SJCRH30 (cell line): ENCODE data around the gene PPP2R5C. TPM values are rescaled to one million over a fixed set of nuclear protein-coding genes. Genes with fewer than 3 reads are reported as not detected.
"Not testable (repeated sequence)": the region's sequence is repeated elsewhere in the genome, so short reads cannot be mapped to it uniquely, and the experiment has no call there.

Experiments used
- DNase-seq, 2 experiments: peaks; one replicate each; pipeline ENCODE4 v3.0.0-alpha.2; 2015 to 2020
- H3K27ac ChIP-seq: fragments of 250-450 bp; sonication (Bioruptor Pico); 2 replicates; pipeline ENCODE4 v1.5.1; 2020; ENCODE audit warnings: mild to moderate bottlenecking, moderate library complexity
- H3K27me3 ChIP-seq: fragments of 250-450 bp; sonication (Bioruptor Pico); 2 replicates; pipeline ENCODE4 v1.5.1; 2020; ENCODE audit warnings: mild to moderate bottlenecking, moderate library complexity
- H3K36me3 ChIP-seq: fragments of 250-450 bp; sonication (Bioruptor Pico); 2 replicates; pipeline ENCODE4 v1.5.1; 2020; ENCODE audit warnings: mild to moderate bottlenecking, moderate library complexity
- H3K4me1 ChIP-seq: fragments of 250-450 bp; sonication (Bioruptor Pico); 2 replicates; pipeline ENCODE4 v1.5.1; 2020; ENCODE audit warnings: mild to moderate bottlenecking, moderate library complexity
- H3K4me3 ChIP-seq: fragments of 250-450 bp; sonication (Bioruptor Pico); 2 replicates; pipeline ENCODE4 v1.5.1; 2020; ENCODE audit warnings: mild to moderate bottlenecking, moderate library complexity
- H3K9me3 ChIP-seq: fragments of 250-450 bp; sonication (Bioruptor Pico); replicated peaks from 2 replicates; pipeline ENCODE4 v1.5.1; 2020; ENCODE audit warnings: mild to moderate bottlenecking, moderate library complexity
- total RNA-seq: library from RNA; depleted of rRNA; stranded (reverse); fragments of >200 nt; shearing (Covaris generic); gene quantifications from 2 replicates; pipeline ENCODE4 v1.2.3, GENCODE V29; 2014; rRNA removed

PPP2R5C gene
- total RNA-seq = 138 and 161 TPM in 2 replicates

DNA sequence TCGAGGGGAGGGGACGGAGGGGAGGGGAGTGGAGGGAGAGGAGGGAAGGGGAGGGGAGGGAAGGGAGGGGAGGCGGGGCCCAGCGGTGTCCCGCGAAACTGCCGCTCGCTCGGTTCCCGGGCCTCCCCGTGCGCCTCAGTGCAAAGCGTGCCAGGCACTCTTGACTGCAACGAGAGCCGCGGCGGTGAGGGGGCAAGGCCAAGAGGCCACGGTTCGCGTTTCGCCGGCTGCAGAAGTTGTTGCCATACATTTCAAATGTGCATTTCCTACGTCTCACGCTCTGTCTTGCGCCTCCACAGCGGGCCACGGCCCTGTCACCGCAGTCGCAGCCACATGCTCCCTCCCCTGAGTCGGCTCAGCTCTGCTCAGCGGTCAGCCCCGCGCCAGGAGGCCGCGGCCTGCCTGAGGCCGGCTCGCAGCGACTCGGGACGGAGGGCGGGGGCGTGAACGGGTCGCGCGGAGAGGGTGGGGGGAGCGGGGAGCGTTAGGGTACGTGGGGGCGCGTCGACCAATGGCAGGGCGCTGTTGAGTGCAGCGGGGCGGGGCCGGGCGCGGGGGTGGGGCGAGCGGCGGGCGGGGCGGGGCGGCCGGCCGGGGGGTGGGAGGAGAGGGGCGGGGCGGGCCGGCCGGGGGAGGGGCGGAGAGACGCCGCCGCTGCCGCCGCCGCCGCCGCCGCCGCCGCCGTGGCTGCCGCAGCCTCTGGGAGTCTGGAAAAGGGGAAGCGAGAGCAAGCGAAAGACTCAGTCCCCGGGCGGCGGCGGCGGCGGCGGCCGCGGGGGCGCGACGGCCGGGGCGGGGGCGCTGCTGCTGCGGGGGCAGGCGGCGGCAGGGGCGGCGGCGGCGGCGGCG lies at the start of gene PPP2R5C:
Gene PPP2R5C, plus strand, starts transcription at position 678 of the 849 bp plus-strand sequence. CDS start 185 bp downstream, outside the sequence.
- DNase-seq = peak; percentile 93
- no peaks in the 10 kb centered on the region for H3K27me3 ChIP-seq
- no peaks in the 10 kb centered on the region for H3K9me3 ChIP-seq
- peak within 1 kb of the TSS; percentile 55 for H3K27ac ChIP-seq
- H3K4me3 ChIP-seq = peak within 1 kb of the TSS; percentile 96
- H3K36me3 ChIP-seq = no peaks in the 10 kb centered on the region
- H3K4me1 ChIP-seq = peaks cover 5% of the 10 kb centered on the region

DNA sequence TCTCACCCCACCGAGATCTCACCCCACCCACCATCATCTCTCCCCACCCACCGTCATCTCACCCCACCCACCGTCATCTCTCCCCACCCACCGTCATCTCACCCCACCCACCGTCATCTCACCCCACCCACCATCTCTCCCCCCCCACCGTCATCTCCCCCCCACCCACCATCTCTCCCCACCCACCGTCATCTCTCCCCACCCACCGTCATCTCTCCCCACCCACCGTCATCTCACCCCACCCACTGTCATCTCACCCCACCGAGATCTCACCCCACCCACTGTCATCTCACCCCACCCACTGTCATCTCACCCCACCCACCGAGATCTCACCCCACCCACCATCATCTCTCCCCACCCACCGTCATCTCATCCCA lies 49.7 kb upstream of the PPP2R5C start:
- H3K27ac ChIP-seq, H3K27me3 ChIP-seq, H3K9me3 ChIP-seq, H3K4me3 ChIP-seq, DNase-seq, H3K4me1 ChIP-seq, H3K36me3 ChIP-seq: not testable (repeated sequence)

DNA sequence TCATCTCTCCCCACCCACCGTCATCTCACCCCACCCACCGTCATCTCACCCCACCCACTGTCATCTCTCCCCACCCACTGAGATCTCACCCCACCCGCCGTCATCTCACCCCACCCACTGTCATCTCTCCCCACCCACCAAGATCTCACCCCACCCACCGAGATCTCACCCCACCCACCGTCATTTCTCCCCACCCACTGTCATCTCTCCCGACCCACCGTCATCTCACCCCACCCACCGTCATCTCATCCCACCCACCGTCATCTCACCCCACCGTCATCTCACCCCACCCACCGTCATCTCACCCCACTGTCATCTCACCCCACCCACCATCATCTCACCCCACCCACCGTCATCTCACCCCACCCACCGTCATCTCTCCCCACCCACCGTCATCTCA lies 49.2 kb upstream of the PPP2R5C start:
- H3K27me3 ChIP-seq, H3K9me3 ChIP-seq, H3K4me3 ChIP-seq, DNase-seq, H3K27ac ChIP-seq, H3K36me3 ChIP-seq, H3K4me1 ChIP-seq: not testable (repeated sequence)

DNA sequence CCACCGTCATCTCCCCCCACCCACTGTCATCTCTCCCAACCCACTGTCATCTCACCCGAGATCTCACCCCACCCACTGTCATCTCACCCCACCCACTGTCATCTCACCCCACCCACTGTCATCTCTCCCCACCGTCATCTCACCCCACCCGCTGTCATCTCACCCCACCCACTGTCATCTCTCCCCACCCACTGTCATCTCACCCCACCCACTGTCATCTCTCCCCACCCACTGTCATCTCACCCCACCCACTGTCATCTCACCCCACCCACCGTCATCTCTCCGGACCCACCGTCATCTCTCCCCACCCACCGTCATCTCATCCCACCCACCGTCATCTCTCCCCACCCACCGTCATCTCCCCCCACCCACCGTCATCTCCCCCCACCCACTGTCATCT lies 48.4 kb upstream of the PPP2R5C start:
- not testable (repeated sequence) for H3K4me3 ChIP-seq, H3K4me1 ChIP-seq, H3K9me3 ChIP-seq

DNA sequence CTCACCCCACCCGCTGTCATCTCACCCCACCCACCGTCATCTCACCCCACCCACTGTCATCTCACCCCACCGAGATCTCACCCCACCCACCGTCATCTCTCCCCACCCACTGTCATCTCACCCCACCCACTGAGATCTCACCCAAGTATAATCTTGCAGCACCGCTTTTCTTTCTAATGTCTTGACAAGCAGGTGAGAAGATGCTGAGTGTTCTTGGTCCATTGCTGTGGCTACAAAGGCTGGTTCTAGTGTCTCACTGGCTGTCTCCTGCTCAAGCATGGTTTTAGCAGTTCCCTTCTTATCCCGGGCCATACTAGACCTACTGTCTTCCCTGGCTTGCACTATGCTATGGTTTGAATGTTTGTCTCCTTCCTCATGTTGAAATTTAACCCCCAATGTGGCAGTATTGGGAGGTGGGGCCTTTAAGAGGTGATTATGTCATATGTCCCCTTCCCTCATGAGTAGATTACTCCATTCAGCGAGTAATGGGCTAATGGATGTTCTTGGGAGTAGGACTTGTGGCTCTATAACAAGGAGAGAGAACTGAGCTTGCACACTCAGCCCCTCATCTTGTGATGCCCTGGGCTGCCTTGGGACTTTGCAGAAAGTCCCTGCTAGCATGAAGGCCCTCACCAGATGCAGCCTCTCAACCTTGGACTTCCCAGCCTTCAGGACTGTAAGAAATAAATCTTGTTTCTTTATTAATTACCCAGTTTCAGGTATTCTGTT lies 47.7 kb upstream of the PPP2R5C start:
- Histone ChIP-seq H3K9me3 (no peaks in the 10 kb centered on the region), H3K4me3 (no peak overlapping the region), H3K4me1 (peaks cover 1% of the 10 kb centered on the region), H3K27ac (no peak overlapping the region), H3K36me3 (no peaks in the 10 kb centered on the region), H3K27me3 (no peaks in the 10 kb centered on the region)
- DNase-seq = no peak

More for the DNA sequence above, 48.4 kb upstream of the PPP2R5C start:
- not testable (repeated sequence) for H3K36me3 ChIP-seq, H3K27me3 ChIP-seq, H3K27ac ChIP-seq, DNase-seq

DNA sequence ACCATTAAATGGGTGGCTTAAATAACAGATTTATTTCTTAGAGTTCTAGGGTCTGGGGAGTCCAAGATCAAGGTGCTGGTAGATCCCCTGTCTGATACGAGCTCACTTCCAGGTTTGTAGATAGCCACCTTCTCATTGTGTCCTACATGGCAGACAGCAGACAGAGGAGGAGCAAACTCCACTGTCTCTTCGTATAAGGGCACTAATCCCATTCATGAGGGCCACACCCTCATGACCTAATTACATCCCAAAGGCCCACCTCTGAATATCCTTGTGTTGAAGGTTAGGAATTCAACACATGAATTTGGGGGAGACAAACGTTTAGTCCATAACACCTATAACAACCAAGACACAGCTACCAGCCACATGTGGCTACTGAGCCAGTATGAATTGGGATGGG lies 47.1 kb upstream of the PPP2R5C start:
- Histone ChIP-seq H3K27ac (no peak overlapping the region), H3K27me3 (peaks cover 2% of the 10 kb centered on the region; the same call in 1 of the 2 replicates), H3K4me3 (no peak overlapping the region), H3K9me3 (no peaks in the 10 kb centered on the region), H3K4me1 (no peaks in the 10 kb centered on the region), H3K36me3 (no peaks in the 10 kb centered on the region)
- DNase-seq = no peak

DNA sequence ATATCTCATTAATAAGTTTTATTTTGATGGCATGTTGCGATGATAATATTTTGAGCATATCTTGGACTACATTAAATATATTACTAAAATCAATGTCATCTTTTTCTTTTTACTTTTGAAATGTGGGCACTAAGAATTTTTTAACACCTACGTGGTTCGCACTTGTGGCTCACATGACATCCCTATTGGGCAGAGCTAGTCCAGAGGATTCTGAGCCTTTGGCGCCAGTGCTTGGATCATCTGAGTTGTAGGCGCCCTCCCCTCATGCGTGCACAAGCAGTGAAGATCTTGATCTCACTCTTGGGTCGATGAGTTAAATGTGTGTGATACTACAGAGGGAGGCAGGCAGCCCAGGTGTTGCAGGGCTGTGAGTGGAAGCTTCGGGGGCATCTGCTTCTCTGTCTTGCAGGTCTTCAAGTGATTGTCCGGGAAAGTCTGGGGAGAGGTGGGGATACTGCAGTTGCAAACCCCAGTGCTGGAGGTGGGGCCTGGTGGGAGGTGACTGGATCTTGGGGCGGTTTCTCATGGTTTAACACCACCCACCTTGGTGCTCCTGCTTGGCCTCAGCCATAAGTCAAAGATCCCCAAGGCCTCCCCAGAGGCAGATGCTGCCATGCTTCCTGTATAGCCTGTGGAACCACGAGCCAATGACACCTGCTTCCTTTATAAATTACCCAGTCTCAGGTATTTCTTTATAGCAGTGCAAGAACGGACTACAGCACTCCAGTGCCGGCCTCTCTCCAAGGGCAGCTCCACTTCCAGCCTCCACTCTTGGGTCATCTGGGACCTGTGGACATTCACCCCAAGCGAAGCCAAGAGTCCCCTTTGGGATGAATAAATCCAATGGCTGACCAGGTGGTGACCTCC lies 46.1 kb upstream of the PPP2R5C start:
- Histone ChIP-seq H3K36me3 (no peaks in the 10 kb centered on the region), H3K27ac (no peak overlapping the region), H3K27me3 (peaks cover 8% of the 10 kb centered on the region; the same call in 1 of the 2 replicates), H3K9me3 (no peaks in the 10 kb centered on the region), H3K4me1 (no peaks in the 10 kb centered on the region), H3K4me3 (no peak overlapping the region)
- no peak for DNase-seq

DNA sequence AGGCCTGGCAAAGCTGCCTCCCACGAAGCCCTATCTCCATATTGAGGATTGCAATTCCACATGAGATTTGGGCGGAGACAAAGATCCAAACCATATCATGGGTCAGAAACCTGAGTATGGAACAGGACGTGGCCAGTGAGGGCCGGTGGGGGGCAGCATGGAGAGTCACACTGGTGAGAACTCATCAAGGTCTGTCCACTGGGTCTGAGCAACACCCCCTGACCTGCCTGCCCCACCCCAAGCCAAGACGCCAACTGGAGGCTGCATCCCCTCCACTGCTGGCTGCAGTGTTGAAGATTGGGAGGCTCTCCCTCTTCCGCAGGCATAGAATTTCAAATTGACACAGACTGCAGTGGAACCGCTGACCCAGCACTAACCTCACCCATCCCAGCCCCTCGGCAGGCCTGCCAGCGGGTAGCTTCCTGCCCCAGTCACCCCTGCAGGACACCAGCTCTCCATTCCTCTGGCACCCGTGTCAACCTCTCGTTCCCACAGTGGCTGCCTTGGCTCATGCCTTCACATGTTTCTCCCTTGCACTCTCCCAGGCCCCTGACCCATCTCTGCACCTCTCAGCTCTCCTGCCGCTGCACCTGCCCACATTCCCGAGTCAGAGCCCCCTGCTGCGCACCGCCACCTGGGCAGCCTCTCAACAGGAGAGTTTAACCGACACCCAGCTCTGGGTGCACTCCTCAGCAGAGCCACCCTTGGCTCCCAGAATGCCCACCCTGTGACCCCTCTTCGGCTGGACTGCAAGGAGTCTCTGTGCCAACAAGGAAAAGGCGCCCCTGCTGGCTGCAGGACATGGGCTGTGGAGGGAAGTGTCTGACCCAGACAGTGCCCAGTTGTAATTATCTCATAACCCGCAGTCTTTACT lies 45.2 kb upstream of the PPP2R5C start:
- H3K4me3 ChIP-seq = no peak overlapping the region
- H3K9me3 ChIP-seq = no peaks in the 10 kb centered on the region
- no peaks in the 10 kb centered on the region for H3K36me3 ChIP-seq
- DNase-seq = no peak
- H3K4me1 ChIP-seq = no peaks in the 10 kb centered on the region
- peaks cover 8% of the 10 kb centered on the region; the same call in 1 of the 2 replicates for H3K27me3 ChIP-seq
- no peak overlapping the region for H3K27ac ChIP-seq

DNA sequence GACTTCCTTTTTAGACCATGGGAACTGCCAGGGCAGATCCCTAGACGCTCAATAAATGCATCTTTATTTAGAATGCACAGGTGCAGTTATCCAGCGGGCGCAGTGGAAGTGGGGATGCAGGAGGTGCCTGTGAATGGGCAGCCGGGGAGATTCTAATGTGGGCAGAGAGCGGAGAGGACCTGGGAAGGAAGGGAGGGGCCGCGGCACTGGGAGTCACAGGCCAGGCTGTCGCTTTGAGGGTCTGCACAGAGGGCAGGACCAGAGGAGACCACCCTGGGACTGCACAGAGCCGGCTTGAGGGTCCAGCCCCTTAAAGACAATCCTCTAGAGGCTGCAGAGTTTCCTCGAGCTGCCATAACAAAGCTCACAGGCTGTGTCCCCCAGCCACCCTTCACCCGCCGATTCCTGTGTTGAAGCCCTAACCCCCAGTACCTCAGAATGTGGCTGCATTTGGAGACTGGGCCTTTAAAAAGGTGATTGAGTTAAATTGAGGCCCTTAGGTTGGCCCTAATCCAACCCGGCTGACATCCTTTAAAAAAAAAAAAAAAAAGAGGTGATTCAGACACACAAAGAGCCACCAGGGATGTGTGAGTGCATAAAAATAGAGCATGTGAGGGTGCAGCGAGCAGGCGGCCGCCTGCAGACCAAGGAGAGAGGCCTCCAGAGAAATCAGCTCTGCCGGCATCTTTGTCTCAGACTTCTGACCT lies 44.4 kb upstream of the PPP2R5C start:
- H3K4me1 ChIP-seq = no peaks in the 10 kb centered on the region
- H3K9me3 ChIP-seq = no peaks in the 10 kb centered on the region
- peaks cover 8% of the 10 kb centered on the region; the same call in 1 of the 2 replicates for H3K27me3 ChIP-seq
- DNase-seq = no peak
- no peaks in the 10 kb centered on the region for H3K36me3 ChIP-seq
- H3K27ac ChIP-seq = no peak overlapping the region
- H3K4me3 ChIP-seq = no peak overlapping the region

DNA sequence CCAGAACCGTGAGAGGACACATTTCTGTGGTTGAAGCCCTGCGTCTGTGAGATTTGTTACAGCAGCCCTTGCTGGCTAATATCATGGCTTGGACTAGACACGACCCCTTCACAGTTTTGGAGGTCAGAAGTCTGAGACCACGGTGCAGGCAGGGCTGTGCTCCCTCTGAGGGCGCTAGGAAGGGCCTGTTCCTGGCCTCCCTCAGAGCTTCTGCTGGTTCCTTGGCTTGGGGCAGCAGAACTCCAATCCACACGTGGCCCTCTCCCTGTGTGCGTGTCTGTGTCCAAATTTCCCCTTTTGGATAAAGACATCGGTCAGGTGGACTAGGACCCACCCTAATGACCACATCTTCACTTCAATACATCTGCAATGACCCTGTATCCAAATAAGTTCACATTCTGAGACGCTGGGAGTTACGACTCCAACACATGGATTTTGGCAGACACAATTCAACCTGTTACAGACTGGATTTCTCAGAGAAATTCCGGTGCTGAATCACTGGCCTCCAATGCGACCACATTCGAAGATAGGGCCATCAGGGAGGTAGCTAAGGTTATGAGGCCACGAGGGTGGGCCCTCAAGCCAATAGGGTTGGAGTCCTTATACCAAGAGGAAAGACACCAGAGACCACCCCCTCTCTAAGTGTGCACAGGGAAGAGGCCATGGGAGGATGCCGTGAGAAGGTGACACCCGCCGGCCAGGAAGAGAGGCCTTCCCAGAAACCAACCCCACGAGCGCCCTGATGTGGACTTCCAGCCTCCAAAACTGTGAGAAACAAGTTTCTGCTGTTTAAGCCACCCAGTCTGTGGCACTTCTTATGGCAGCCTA lies 43.6 kb upstream of the PPP2R5C start:
- Histone ChIP-seq H3K9me3 (no peaks in the 10 kb centered on the region), H3K4me3 (no peak overlapping the region), H3K36me3 (no peaks in the 10 kb centered on the region), H3K27me3 (peaks cover 8% of the 10 kb centered on the region; the same call in 1 of the 2 replicates), H3K27ac (no peak overlapping the region), H3K4me1 (no peaks in the 10 kb centered on the region)
- DNase-seq = no peak

DNA sequence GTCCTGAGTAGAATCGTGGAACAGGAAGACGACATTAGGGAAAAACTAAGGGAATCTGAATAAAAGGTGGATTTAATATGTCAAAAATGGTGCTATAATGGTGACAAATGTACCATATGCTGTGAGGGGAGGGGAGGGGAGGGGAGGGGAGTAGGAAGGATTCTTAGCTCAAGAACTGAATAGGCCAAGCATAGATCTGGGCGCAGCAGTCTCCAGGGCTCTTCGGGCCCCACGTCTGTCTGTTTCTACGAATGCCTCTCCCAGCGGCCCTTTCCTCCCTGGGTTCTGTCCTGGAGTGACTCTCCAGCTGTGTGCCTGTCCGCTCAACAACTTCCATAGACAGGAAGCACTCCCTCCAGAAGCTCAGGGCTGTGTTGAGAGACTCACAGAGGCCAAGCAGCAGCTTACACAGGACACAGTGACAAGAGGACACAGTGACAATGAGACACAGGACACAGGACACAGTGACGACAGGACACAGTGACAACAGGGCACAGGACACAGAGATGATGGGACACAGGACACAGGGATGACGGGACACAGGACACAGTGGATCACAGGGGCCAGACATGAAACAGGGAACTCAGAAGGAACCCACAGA lies 42.4 kb upstream of the PPP2R5C start:
- peaks cover 8% of the 10 kb centered on the region; the same call in 1 of the 2 replicates for H3K27me3 ChIP-seq

DNA sequence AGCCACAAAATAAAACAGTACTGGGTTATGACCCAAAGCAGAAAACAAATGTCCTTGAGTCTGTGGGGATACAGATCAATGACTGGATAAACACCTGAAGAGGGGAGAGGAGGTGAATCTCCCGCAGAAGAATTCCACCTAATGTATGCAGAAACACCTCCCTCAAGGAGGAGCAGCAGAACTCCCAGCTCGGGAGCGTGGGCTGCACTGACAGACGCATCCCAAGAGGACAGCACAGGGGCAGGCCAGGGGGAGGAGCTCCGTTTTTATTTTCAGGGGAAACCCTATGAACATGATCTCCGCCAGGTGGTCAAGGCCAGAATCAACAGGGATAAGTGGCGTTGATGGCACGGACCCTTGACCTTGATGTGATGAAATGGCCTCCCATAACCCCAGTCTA lies 41.8 kb upstream of the PPP2R5C start:
- Histone ChIP-seq H3K4me1 (no peaks in the 10 kb centered on the region), H3K4me3 (no peak overlapping the region), H3K27ac (no peak overlapping the region), H3K36me3 (no peaks in the 10 kb centered on the region), H3K9me3 (no peaks in the 10 kb centered on the region), H3K27me3 (peaks cover 8% of the 10 kb centered on the region; the same call in 1 of the 2 replicates)
- no peak for DNase-seq

More for the DNA sequence above, 42.4 kb upstream of the PPP2R5C start:
- H3K9me3 ChIP-seq = no peaks in the 10 kb centered on the region
- no peak for DNase-seq
- no peak overlapping the region for H3K27ac ChIP-seq
- no peaks in the 10 kb centered on the region for H3K36me3 ChIP-seq
- no peak overlapping the region for H3K4me3 ChIP-seq
- H3K4me1 ChIP-seq = no peaks in the 10 kb centered on the region
